Smooth muscle cell (in vitro differentiated cells): ENCODE results near the gene DGCR2. TPM values are rescaled to one million over a fixed set of nuclear protein-coding genes. Genes with fewer than 3 reads are reported as not detected.
"Not testable (repeated sequence)": the region's sequence is repeated elsewhere in the genome, so short reads cannot be mapped to it uniquely, and the experiment has no call there.

ENCODE experiments used
- DNase-seq: peaks from one replicate; lab custom pipeline; 2025; ENCODE audit not compliant: unreplicated experiment; lab: John Stamatoyannopoulos, UW
- H2AFZ ChIP-seq: fragments of 200-600 bp; sonication (generic); 2 replicates; pipeline ENCODE4 v1.6.0; 2016; ENCODE audit warnings: antibody characterized with exemption, low read depth, mild to moderate bottlenecking
- H3F3A ChIP-seq: fragments of 200-600 bp; sonication (generic); 2 replicates; pipeline ENCODE4 v1.6.0; 2017; ENCODE audit warnings: antibody characterized with exemption, low read depth
- H3K27ac ChIP-seq: fragments of 200-600 bp; sonication (generic); 2 replicates; pipeline ENCODE4 v1.5.1; 2016; ENCODE audit warnings: low read depth, mild to moderate bottlenecking
- H3K27me3 ChIP-seq: fragments of 200-600 bp; sonication (generic); 2 replicates; pipeline ENCODE4 v1.6.1; 2016; ENCODE audit warnings: low read depth, mild to moderate bottlenecking
- H3K36me3 ChIP-seq: fragments of 200-600 bp; sonication (generic); 2 replicates; pipeline ENCODE4 v1.5.1; 2016; ENCODE audit warnings: low read depth
- H3K4me1 ChIP-seq: fragments of 200-600 bp; sonication (generic); 2 replicates; pipeline ENCODE4 v1.5.1; 2016; ENCODE audit warnings: low read depth
- H3K4me2 ChIP-seq: fragments of 200-600 bp; sonication (generic); 2 replicates; pipeline ENCODE4 v1.6.0; 2016; ENCODE audit warnings: mild to moderate bottlenecking
- H3K4me3 ChIP-seq: fragments of 200-600 bp; sonication (generic); 2 replicates; pipeline ENCODE4 v1.5.1; 2016; ENCODE audit warnings: mild to moderate bottlenecking
- H3K79me2 ChIP-seq: fragments of 200-600 bp; sonication (generic); 2 replicates; pipeline ENCODE4 v1.6.0; 2016; ENCODE audit warnings: low read depth, mild to moderate bottlenecking
- H3K9ac ChIP-seq: fragments of 200-600 bp; sonication (generic); 2 replicates; pipeline ENCODE4 v1.6.0; 2016; ENCODE audit warnings: low read depth
- H3K9me3 ChIP-seq: fragments of 200-600 bp; sonication (generic); replicated peaks from 2 replicates; pipeline ENCODE4 v1.5.1; 2016; ENCODE audit warnings: low read depth
- H4K20me1 ChIP-seq: fragments of 200-600 bp; sonication (generic); 2 replicates; pipeline ENCODE4 v1.6.0; 2016; ENCODE audit warnings: low read depth
- WGBS: methylation state at CpG from one replicate; pipeline ENCODE4 v1.1.7; 2016; ENCODE audit warnings: low lambda C conversion rate; 5-methylcytosine and 5-hydroxymethylcytosine counted together
- polyA plus RNA-seq: library from polyadenylated mRNA; unstranded; fragments of >200 nt; fragmentation: Nextera tagmentation; extraction: Ambion mirVana; gene quantifications from 2 replicates; pipeline ENCODE4 v1.2.1, GENCODE V29; 2016
- small RNA-seq: library from RNA; depleted of rRNA; stranded (forward); fragments of <200 nt; gene quantifications from one replicate; pipeline ENCODE3, GENCODE V24; 2014
- total RNA-seq: library from RNA; depleted of rRNA; stranded (reverse); fragments of >200 nt; gene quantifications from 2 replicates; pipeline ENCODE4 v1.2.3, GENCODE V29; 2014
- TF ChIP-seq, protein P1 (sequence below): fragments of 200-600 bp; sonication (generic); IDR thresholded peaks from 2 replicates; pipeline ENCODE4 v1.5.1; 2017; ENCODE audit warnings: borderline replicate concordance, mild to moderate bottlenecking, antibody characterized with exemption; ENCODE audit not compliant: insufficient read depth, poor library complexity, severe bottlenecking

The DGCR2 gene
- total and polyA plus RNA-seq, 2 experiments from 2014 or later: 46.7 to 53.2 TPM

GRCh38 chr22:18988958-18989357 is 133.3 kb downstream of the DGCR2 start:
- WGBS: 80% methylated on average over 4 of the region's 4 CpGs
- H3K27ac ChIP-seq: no peak overlapping the region
- no peak overlapping the region for H2AFZ ChIP-seq
- H3K27me3 ChIP-seq: peaks cover 3% of the 10 kb centered on the region
- H3K79me2 ChIP-seq: no peaks in the 10 kb centered on the region
- no peaks in the 10 kb centered on the region for H3K36me3 ChIP-seq
- no peaks in the 10 kb centered on the region for H3K9me3 ChIP-seq
- TF ChIP-seq, protein P1, sequence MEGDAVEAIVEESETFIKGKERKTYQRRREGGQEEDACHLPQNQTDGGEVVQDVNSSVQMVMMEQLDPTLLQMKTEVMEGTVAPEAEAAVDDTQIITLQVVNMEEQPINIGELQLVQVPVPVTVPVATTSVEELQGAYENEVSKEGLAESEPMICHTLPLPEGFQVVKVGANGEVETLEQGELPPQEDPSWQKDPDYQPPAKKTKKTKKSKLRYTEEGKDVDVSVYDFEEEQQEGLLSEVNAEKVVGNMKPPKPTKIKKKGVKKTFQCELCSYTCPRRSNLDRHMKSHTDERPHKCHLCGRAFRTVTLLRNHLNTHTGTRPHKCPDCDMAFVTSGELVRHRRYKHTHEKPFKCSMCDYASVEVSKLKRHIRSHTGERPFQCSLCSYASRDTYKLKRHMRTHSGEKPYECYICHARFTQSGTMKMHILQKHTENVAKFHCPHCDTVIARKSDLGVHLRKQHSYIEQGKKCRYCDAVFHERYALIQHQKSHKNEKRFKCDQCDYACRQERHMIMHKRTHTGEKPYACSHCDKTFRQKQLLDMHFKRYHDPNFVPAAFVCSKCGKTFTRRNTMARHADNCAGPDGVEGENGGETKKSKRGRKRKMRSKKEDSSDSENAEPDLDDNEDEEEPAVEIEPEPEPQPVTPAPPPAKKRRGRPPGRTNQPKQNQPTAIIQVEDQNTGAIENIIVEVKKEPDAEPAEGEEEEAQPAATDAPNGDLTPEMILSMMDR: no peak
- no peaks in the 10 kb centered on the region for H4K20me1 ChIP-seq
- H3K9ac ChIP-seq: no peak overlapping the region
- H3K4me2 ChIP-seq: no peak overlapping the region
- H3K4me1 ChIP-seq: no peaks in the 10 kb centered on the region
- no peak for DNase-seq
- no peak overlapping the region for H3K4me3 ChIP-seq
- no peaks in the 10 kb centered on the region for H3F3A ChIP-seq

GRCh38 chr22:18987765-18988164 is 134.4 kb downstream of the DGCR2 start:
- 47% methylated on average over 13 of the region's 13 CpGs for WGBS
- Histone ChIP-seq H3K36me3 (no peaks in the 10 kb centered on the region), H3K79me2 (no peaks in the 10 kb centered on the region), H3K27ac (no peak overlapping the region), H3K9me3 (no peaks in the 10 kb centered on the region), H3K4me1 (no peaks in the 10 kb centered on the region), H3K4me3 (no peak overlapping the region), H3K9ac (no peak overlapping the region), H4K20me1 (no peaks in the 10 kb centered on the region), H3K27me3 (peaks cover 3% of the 10 kb centered on the region), H2AFZ (no peak overlapping the region), H3F3A (no peaks in the 10 kb centered on the region), H3K4me2 (no peak overlapping the region)
- DNase-seq: no peak
- TF ChIP-seq, protein P1: peak; percentile 10

DNA sequence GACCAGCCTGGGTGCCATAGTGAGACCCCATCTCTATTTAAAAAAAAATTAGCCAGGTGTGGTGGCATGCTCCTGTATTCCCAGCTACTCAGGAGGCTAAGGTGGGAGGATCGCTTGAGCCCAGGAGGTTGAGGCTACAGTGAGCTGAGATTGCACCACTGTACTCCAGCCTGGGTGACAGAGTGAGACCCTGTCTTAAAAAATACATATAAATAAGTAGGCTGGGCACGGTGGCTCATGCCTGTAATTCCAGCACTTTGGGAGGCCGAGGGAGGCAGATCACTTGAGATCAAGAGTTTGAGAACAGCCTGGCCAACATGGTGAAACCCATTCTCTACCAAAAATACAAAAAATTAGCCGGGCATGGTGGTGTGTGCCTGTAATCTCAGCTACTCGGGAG is 135.1 kb downstream of the DGCR2 start:
- H3K79me2 ChIP-seq, H3K27ac ChIP-seq, H3F3A ChIP-seq, DNase-seq, H3K27me3 ChIP-seq, H2AFZ ChIP-seq, H3K4me3 ChIP-seq, H3K4me1 ChIP-seq, H3K4me2 ChIP-seq, H3K9ac ChIP-seq, H3K36me3 ChIP-seq, H4K20me1 ChIP-seq, H3K9me3 ChIP-seq: not testable (repeated sequence)
- WGBS: 85% methylated on average over 5 of the region's 5 CpGs

Small RNAs within 50 kb of the gene (small RNA-seq; reads per million reads assigned to genes)
- not detected for gene RF00019

Other genes with a start within 250 kb of the DGCR2 start
- gene DGCR6, start 216.1 kb downstream of the DGCR2 start, total RNA-seq: 3.1 and 4.0 TPM in 2 replicates
- 3.5 and 4.9 TPM in 2 replicates for gene DGCR6, start 216.1 kb downstream of the DGCR2 start, polyA plus RNA-seq
- 0.18 and 0.45 TPM in 2 replicates for gene PRODH, start 186.1 kb downstream of the DGCR2 start, total RNA-seq
- gene PRODH, start 186.1 kb downstream of the DGCR2 start, polyA plus RNA-seq: 0.44 TPM in 1 of 2 replicates, not detected in the other
- gene TSSK2, start 8.9 kb upstream of the DGCR2 start, total RNA-seq: not detected in 2 replicates
- not detected in 2 replicates for gene TSSK2, start 8.9 kb upstream of the DGCR2 start, polyA plus RNA-seq
- 9.2 and 14.8 TPM in 2 replicates for gene ESS2, start 22.2 kb upstream of the DGCR2 start, total RNA-seq
- gene ESS2, start 22.2 kb upstream of the DGCR2 start, polyA plus RNA-seq: 12.9 and 18.2 TPM in 2 replicates
- not detected in 2 replicates for gene GSC2, start 27.9 kb upstream of the DGCR2 start, total RNA-seq
- gene GSC2, start 27.9 kb upstream of the DGCR2 start, polyA plus RNA-seq: not detected in 2 replicates
- gene SLC25A1, start 56.3 kb upstream of the DGCR2 start, total RNA-seq: 56.5 and 75.6 TPM in 2 replicates
- 182 and 204 TPM in 2 replicates for gene SLC25A1, start 56.3 kb upstream of the DGCR2 start, polyA plus RNA-seq
- gene CLTCL1, start 169.3 kb upstream of the DGCR2 start, total RNA-seq: 6.4 and 9.0 TPM in 2 replicates
- 4.7 and 4.8 TPM in 2 replicates for gene CLTCL1, start 169.3 kb upstream of the DGCR2 start, polyA plus RNA-seq